Hematopoietic multipotent progenitor cell treated with erythropoietin and hydrocortisone succinate and interleukin-3 and kit ligand, for 15 days (in vitro differentiated cells): Measurements from ENCODE around the gene GEMIN5.
"Not testable (repeated sequence)": the region's sequence is repeated elsewhere in the genome, so short reads cannot be mapped to it uniquely, and the experiment has no call there.

Experiments
- DNase-seq: peaks from one replicate; pipeline ENCODE4 v3.0.0-alpha.2; 2015; ENCODE audit warnings: low spot score

Gene GEMIN5

GRCh38 chr5:154944716-154945115 is 6.7 kb upstream of the GEMIN5 start:
- no peak for DNase-seq

DNA sequence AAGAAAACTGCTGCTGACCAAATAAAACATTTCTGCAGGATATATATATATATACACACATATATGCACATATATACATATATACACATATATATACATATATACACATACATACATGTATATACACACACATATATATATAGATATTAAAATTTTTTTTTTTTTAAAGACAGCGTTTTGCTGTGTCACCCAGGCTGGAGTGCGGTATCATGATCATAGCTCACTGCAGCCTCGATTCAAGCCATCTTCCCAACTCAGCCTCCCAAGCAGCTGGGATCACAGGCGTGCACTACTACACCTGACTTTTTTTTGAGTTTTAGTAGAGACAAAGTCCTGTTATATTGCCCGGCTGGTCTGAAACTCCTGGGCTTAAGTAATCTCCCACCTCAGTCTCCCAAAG is 5.5 kb upstream of the GEMIN5 start:
- no peak for DNase-seq

- peak; percentile 96 for DNase-seq
These were observed 3.0 kb upstream of the GEMIN5 start, which contains the start of gene MRPL22 for GRCh38 chr5:154940772-154941620. Gene MRPL22, plus strand, starts transcription at chr5:154941073. Its CDS starts 38 bp downstream, at chr5:154941111.

DNA sequence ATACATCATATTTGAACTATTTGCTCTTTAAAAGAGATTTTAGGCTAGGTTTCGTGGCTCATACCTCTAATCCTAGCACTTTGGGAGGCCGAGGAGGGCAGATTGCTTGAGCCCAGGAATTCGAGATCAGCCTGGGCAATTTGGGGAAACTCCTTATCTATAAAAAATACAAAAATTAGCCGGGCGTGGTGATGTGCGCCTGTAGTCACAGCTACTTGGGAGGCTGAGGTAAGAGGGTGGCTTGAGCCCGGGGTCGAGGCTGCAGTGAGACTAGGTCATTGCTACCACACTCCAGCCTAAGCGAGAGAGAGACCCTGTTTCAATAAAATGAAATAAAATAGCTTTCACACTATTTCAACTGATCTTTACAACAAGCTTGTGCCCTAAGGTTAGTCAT is 2.4 kb upstream of the GEMIN5 start:
- DNase-seq, result no peak

- not testable (repeated sequence) for DNase-seq
These were observed 1.4 kb upstream of the GEMIN5 start for GRCh38 chr5:154939387-154939786.

DNA sequence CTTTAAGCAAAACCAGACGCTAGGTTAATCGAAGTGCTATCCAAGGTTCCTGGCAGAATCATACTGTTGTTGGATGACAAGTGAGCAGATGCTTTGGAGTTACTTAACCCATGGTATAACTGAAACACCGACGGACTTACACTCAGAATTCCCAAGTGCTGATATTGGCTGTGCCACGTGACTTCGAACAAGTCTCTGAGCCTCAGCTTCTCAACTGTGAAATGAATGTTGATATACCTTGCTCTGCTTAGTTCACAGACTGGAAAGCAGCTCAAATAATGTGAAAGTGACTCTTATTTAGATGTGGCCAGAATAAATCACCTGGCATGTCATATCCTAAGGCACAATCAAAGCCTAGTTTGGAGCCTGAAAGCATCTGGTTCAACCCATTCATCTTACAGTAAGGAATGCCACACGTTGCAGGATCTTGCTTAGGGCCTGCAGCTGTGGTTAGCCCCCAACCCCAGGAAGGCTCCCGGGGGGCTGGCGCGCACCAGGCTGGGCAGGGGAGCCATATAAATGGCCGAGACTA is 759 bp downstream of the GEMIN5 start:
- DNase-seq, result no peak

DNA sequence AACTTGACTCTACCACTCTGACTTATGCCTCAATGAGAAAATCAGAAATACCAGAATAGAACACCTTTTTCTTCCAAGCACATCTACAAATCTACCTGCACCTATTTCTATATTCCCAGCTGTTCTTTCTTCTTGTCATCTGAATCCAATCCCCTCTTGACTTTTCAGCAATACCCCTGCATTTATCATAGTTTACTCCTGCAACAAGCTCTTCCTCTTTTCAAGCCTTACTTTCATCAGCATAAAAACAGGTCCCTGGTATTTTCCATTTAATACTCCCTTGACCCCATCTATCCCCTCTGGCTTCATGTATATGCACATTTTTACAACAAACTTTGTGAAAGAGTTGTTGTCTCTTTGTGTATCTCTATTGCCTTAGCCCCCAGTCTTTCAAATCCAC is 3.1 kb downstream of the GEMIN5 start:
- DNase-seq, result no peak

DNA sequence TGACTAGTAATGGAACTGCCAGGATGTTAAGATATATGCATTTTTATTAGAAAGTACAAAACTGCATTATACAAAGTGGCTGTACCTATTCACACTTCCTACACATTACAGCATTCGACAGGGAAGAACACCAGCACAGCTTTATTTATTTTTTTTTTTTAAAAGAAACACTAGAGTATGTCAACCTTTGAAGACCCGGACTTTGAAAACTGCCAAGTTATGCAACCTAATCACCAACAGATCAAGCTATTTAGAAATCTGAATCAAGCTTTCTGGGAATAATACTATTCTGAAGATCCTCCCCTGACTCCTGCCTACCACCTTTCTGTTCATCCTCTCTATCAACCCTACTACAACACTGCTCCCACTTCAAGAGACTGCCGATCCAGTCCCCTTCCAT is 4.5 kb downstream of the GEMIN5 start:
- DNase-seq, result no peak

- DNase-seq, result no peak
These were observed 14.3 kb downstream of the GEMIN5 start for GRCh38 chr5:154923441-154924430.

DNA sequence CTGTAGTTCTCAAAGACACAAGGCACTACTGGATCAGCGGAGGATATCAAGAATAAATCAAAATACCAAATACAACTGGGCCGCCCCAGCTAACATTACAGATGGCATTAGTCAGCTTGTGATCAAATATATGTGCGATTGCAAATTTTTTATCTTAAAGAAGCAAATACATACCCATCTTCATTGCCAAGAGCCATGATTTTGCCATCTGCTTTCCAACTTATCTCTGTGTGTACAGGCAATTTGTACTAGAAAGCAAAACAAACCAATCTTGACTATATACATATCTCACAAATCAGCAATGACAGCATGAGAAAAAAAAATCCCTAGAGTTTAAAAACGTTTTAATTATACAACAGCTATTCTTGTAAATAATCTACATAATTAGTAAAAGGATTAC is 20.3 kb downstream of the GEMIN5 start:
- peak; percentile 38 for DNase-seq

DNA sequence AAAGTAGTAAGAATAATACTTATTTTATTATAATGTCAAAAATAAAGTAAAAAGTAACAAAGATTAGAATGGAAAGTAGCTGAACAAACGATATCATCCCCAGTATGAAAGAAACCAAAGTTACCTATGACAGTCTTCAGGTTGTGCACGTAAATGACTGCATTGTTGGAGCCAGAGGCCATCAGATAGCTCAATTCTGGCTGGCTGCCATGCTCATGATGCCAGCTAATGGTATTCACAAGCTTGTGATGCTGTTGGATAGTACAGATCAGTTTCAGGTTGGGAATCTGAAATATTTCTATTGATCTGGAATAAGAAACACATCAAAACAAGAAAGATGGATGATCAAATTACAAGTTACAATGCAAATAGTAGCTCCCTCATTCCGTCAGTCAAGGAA is 21.1 kb downstream of the GEMIN5 start:
- no peak for DNase-seq

DNA sequence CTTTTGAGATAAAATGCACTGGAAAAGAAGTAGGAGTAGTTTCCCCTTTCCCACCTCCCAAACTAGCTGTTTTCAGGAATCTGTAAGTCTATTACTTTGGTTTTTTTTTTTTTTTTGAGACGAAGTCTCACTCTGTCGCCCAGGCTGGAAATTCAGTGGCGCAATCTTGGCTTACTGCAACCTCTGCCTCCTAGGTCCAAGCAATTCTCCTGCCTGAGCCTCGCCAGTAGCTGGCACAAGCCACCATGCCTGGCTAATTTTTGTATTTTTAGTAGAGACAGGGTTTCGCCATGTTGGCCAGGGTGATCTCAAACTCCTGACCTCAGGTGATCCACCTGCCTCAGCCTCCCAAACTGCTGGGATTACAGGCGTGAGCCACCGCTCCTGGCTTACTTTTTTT is 32.4 kb downstream of the GEMIN5 start:
- not testable (repeated sequence) for DNase-seq

- DNase-seq, result no peak
These were observed 36.1 kb downstream of the GEMIN5 start for GRCh38 chr5:154901913-154902312.

DNA sequence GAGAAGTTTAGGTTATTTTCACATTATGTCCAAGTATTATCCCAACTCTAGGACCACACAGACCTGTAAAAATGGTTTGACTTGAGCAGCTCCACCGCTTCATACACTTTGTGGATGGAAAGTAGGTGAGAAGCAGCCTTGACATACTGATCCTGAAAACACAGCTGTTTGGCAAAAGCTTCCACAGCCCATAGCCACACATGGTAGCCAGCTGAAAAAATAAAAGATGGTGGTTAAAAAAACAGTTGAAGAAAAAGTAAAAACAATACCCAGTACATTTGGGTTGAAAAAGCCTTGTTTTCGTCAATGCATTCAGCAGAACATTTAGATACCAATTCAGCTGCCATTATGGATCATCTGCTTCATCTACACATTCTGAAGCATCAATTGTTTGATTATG is 36.7 kb downstream of the GEMIN5 start:
- DNase-seq, result no peak

DNA sequence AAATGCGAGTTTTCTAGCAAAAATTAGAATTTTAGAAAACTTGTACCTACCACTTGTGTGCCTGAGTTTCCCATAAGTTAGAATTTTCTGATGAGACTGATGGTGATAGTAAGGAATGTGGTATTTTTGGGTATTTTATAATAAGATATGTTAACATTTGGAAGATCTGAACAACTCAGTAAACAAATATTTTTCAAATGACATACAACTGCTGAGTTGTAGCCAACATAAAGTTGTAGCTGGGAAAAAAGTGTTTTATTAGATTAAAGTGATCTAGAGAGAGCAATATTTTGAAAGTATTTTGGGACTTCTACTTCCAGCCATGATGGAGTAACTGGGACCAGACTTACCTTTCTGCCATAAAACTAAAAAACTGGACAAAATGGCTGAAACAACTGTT is 37.9 kb downstream of the GEMIN5 start:
- DNase-seq, result no peak

DNA sequence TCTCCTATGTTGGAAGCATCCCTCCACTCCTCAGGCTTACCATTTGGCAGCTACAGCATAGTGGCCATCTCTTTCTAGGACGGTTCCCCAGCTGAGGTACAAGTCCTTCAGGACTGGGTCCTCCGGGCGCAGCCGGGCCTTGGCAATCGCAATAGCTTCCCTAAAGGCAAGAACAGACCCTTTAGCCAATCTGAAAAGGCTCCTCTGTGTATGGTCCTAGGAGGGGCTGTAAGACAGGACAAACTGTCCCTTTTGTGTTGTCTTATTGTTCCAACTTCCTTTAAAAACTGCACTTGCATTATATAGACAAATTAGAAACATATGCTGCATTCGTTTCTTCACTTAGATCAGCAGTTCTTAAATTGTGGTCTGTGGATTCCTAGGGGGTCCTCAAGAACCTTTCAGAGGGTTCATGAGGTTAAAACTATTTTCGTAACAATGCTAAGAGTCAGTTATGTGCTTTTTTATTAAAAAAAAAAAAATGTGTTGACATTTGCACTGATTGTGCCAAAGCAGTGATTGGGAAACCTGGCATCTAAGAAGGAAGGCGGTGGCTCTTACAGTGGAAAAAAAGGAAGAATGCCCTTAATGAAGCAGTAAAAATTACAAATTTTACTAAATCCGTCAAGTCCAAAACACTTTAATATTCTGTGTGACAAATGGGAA is 38.7 kb downstream of the GEMIN5 start:
- DNase-seq, result no peak

GRCh38 chr5:154898210-154898609 is 39.8 kb downstream of the GEMIN5 start:
- no peak for DNase-seq

GRCh38 chr5:154896562-154897165 is 41.3 kb downstream of the GEMIN5 start:
- no peak for DNase-seq

DNA sequence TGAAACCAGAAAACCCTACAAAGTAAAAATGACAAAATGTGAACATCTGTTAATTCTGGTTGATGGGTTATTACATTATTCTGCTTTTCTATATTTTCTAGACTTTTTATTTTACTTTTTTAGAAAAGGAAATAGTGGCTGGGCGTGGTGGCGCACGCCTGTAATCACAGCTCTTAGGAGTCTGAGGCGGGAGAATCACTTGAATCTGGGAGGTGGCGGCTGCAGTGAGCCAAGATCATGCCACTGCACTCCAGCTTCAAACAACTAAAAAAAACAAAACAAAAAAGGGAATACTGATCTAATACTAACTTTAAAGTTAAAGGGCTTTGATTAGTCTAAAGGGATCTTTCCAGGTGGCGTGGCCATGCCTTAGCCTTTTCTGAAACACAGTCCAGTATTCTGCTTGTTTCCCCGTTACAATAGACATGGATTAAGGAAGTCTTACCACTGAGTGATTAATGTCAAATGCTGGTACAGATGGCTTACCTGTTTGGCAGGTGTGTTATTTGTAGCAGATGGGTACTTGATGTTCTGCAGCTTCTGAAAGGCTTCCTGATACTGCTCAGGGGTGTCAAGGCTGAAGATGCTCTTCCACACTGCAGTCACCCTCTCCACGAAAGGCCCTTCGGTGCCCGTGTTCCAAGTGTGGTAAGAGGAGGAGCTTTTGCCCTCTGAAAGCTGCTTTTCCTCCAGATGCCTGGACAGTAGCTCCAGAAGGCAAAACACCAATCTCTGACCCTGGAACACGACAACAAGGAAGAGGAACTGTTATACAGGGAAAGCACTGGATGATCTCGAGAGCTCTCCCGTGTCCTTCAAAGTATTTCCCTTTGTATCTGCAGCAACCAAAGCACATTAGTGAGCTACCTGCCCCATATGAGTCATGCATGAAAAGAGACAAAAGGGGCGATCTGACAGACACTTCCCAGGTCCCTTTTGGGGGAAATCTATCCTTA is 42.1 kb downstream of the GEMIN5 start:
- DNase-seq, result no peak

DNA sequence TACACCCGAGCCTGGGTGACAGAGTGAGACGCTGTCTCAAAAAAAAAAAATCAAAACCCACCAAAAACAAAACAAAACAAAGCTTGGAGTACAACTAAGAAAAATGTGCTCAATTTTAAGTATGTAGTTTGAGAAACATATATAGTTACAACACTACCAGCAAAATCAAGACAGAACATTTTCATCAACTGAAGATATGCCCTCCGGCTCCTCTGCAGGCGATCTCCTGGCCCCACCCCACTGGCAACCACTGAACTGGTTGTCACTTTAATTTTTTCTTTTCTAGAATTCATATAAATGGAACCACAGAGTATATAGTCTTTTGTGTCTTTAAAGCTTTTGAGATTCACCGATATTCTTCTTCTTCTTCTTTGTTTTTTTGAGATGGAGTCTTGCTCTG is 44.6 kb downstream of the GEMIN5 start:
- DNase-seq, result no peak
